Kasumi-1 (cell line): ENCODE measurements around the gene WNT9B.

Experiments used
- DNase-seq, 2 experiments: peaks; one replicate each; lab custom pipeline; 2025; lab: John Stamatoyannopoulos, UW

Gene WNT9B, protein sequence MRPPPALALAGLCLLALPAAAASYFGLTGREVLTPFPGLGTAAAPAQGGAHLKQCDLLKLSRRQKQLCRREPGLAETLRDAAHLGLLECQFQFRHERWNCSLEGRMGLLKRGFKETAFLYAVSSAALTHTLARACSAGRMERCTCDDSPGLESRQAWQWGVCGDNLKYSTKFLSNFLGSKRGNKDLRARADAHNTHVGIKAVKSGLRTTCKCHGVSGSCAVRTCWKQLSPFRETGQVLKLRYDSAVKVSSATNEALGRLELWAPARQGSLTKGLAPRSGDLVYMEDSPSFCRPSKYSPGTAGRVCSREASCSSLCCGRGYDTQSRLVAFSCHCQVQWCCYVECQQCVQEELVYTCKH

DNA sequence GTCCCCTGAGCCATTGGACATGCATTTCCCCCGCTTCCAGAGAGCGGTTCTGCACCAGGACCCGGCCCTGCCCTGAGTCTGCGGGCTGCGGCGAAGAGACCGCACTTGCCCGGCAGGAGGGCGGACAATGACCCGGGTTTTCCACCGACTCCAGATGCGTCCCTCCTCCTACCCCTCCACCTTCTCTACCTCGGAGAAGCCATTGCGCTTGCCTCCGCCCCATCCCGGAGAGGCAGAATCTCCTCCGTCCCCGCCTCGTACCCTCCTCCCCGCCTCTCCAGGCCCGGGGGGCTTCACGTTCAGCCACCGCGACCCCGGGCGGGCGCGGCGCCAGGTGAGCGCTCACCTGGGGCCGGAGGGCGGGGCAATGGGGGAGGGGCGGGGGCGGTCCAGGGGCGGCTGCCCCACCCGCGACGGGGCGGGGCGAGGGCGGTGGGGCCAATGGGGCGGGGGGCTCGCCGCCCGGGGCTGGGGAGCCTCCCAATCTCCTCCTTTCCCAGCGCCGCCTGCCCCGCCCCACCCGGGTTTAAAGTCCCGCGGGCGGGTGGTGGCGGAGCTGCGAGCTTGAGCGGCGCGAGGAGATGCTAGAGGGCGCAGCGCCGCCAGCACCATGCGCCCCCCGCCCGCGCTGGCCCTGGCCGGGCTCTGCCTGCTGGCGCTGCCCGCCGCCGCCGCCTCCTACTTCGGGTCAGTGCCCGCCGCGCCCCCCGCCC, at the start of gene WNT9B:
WNT9B (plus strand) TSS at position 555 of the 713 bp plus-strand sequence; CDS start at position 611, 56 bp downstream.
- no peak for DNase-seq

DNA sequence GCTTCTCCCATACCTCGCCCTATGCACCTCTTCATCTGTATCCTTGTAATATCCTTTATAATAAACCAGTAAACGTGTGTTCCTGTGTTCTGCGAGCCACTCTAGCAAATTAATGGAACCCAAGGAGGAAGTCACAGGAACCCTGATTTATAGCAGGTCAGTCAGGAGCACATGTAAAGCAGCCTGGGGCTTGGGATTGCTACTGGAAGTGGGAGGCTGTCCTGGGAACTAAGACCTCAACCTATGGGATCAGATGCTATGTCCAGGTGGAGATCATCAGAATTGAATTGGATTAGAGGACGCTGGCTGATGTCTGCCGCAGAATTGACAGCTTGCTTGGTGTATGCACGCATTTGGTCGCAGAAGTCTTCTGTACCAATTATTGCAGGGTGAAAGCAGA, 48.6 kb upstream of the WNT9B start:
- no peak for DNase-seq

DNA sequence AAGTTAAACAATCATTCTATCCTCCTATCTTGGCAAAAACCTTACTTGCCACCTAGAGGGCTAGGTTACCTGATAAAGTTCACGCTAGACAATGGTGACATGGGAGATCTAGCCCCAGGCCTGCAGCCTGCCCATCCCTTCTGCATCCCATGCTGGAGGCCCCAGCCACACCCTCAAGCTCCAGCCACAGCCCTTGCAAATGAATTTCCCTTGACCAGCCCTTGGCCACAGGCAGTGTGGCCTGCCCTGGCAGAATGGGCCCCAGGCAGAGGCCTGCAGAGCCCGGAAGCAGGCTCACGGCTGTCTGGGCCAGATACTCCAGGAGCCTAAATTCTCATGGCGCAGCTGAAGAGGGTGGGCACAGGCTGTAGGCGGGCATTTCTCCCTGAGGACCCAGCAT, 47.8 kb upstream of the WNT9B start:
- no peak for DNase-seq

DNA sequence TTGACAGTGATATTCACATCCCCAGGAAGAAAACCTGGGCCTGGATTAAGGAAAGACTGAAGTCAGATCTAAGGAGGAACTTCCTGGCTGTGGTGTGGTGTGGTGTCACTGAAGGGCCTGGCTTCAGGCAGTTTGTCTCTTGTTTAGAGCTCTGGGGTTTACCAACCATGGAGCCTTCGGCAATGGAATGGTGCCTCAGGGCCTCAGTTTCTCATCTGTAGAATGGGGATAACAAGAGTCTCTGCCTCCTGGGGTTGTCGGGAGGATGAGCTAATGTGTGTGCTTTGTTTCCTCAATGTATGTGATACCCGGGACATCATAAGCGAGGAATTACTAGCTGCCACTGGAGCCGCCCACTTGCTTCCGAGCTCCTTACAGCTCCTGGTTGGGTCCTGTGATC, 45.6 kb upstream of the WNT9B start:
- no peak for DNase-seq

DNA sequence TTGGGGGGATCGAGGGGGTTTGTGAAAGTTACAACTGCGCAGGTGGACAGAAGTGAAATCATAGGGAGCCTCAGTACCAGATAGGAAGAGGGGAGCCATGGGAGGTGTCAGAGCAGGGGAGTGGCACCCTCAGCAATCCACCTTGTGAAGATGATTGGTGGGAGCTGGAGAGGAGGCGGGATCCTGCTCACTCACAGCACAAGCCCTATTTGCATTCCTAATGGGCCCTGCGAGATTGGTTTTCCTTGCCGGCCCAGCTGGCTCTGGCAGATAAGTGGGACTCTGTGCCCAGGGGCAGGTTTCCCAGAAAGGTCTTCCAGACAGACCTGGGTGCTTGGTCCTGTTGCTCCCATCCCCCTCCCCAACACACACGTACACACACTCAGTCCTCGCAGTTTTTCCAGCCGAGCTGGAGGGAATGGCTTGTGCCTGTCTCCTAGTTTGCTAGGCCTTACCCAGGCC, 42.2 kb upstream of the WNT9B start:
- DNase-seq = no peak

DNA sequence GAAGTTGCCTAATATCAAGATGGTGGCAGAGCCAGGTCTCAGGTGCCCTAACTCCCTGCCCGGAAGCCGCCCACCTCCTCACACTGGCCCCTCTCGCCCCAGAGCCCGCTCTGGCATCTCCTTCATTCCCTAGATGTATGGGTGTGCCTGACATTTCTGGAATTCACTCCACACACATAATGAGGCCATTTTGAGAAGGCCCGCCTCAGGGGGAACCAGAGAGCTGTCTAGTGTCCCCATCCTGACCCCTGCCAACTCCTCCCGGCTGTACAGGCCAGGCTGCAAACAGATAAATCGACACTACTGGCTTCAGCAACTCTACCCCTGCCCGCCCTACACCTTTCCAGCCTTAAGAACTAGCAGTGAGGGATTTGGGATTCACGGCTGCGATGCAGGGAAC, 40.5 kb upstream of the WNT9B start:
- DNase-seq = no peak

DNA sequence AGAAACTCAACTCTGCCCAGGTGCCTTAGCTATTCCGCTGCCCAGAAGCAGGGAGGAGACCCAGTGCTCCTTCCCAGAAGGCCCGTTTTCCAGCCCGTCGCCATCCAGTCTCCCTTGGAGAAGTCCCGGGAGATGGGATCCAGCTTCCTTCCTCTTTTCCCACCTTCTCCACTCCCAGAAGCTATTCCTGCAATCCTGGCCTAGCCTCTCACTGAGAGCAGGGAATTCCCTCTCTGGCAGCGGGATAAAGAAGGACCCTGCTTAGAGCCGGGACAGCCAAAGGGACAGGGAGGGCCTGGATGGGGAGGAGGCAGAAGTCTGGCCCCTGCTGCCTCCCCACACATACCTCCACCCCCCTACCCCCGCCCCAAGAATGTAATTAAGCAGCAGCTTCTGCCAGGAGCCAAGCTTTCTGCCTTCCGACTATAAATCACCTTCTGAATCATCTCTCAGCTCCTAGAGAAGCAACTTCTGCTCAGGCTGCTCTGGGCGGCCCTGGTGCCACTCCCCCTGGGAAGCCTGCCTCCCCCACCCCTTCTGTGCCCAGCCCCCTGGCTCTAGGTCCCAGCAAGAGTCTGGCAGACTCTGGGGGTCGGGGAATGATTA, 39.3 kb upstream of the WNT9B start:
- DNase-seq = no peak

DNA sequence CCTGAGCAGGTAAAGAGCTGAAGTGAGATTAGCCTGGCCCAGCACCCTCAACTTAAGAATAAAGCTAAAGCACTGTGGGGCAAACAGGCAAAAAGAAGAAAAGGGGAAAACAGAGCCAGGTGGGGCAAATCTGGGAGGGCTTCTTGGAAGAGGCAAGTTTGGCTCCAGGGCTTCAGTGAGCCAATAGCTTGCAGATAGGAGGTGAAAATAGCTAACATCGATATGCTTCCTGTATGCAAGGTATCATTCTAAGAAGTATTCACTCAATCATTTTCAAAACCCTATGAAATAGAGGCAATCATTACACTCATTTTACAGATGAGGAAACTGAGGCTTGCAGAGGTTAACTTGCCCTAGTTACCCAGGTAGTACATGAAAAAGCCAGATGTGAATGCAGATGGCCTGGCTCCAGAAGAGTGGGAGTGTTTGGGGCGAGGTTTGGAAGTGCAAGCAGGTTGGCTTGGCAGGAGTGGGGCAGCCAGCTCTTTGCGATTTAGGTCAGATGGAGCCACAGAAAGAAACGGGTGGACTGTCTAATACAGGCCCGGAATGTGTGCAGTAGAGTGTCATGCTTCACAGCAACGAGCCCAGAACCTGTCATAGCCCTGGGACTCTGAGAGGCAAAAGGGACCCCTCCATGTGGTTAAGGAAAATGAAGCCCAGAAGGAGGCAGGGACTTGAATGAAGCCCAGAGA, 38.6 kb upstream of the WNT9B start:
- no peak for DNase-seq

DNA sequence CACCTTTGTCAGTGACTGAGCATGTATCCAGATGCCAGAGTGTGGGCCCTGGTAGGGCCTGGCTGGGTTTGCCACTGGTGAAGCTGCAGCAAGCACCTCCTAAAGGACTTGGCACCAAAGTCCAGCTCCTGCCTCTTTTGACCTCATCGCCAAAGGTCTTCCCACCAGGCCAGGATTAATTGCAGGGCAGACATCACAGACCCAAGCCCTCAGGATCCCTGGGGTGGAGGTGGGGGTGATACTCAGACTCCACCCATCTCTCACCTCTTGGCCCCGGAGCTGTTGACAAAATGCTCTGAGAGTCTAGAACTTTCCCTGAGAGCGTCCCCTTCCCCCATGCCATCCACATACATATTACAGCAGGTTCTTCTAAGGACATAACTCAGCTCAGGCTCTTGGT, 37.5 kb upstream of the WNT9B start:
- no peak for DNase-seq

DNA sequence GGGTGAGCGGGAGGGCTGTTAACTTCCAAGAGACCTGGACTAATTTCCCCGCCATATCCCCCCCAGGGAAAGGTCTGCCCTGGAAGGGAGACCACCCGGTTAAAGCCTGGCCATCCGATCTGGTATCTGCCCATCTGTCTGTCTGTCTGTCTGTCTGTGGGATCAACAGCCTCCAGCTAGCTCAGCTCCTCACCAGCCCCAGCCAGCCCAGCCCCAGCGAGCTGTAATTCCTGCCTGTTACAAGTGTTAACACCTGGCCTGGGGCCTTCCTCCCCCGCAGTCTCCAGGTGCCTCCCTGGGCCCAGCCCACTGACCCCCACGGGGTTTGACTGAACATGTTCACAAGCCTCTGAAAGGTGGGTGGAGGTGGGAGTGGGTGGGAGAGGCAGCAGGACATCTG, 36.9 kb upstream of the WNT9B start:
- no peak for DNase-seq

DNA sequence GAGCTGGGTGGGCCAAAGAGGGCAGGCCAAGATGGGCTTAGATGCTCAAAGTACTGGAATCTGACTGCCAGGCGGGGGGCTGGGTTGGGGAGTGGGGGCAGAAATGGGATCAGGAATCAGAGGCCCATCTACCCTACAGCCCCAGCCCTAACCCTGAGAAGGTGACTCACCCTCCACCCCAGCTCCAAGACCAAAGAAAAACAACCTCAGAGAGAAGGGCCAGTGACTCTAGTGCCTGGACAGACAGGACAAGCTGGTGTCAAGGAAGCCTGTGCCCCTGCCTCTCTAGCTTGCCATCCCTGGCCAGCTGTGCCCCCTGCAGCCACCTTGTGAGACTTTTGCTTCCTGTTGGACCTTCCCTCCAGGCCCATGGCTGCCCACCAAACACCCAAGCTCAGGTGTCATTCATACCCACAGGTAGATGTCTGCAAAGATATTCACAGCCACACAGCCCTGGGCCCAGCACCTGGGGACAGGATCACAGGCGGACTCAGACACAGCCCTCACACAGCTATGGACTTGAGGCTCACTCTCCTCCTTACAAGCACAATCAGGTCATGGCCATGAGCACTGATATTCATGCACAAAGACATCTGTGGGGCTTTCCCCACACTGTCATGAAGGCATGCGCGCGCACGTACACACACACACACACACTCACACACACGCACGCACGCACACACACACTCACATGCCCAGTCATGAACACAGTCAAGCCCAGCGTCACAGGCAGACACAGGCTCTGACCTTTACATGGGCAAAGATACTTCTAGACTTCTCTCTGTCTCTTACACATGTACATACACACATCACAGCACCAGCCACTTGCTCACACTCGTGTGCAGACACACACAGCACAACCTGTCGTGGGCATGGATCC, 35.7 kb upstream of the WNT9B start:
- no peak for DNase-seq

DNA sequence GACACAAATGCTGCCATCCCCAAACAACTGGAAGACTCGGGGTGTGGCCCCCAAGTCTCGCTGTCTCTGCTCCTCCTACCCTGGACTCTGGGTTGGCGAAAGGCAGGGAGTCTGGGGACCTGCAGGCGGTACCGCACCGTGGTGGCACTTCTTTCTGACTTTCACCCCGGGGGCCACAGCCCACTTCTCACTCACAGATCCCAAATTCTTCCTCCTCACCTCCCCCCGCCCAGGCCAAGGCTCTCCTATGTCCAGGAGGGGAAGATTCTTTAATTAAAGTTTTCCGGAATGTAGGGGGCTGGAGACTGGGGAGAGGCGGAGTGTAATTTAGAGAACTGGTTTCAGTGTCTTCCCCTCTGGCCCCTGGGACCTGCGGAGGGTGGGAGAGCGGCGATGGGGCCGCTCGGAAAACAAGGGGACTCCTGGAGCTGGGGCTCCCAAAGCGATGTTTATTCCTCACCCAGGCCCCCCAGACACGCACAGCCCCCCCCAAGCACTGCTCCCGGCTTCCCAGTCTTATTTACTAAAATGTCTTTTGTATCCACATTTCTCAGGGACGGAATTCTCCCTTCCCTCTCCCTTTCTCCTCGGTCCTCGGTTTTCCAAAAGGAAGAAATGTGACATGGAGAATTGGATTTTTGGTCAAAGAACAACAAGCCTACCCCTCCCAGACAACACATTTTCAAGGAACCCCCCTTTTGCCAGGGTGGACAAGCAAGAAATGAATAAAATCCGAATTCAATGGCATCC, 34.1 kb upstream of the WNT9B start:
- no peak for DNase-seq

DNA sequence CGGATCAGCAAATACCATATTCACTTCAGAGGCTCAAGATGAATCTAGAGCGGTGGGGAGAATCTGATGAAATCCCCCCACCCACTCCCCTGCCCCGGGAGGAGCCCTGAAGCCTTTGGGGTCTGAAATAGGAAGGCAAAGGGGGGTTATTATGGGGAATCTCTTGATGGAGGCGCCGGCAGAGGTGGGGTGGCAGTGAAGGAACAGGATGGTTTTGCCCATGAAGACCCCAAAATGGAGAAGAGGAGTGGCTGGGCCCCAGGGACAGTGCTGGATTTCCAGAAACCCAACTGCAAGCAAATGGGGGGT, 33.5 kb upstream of the WNT9B start:
- DNase-seq = no peak

DNA sequence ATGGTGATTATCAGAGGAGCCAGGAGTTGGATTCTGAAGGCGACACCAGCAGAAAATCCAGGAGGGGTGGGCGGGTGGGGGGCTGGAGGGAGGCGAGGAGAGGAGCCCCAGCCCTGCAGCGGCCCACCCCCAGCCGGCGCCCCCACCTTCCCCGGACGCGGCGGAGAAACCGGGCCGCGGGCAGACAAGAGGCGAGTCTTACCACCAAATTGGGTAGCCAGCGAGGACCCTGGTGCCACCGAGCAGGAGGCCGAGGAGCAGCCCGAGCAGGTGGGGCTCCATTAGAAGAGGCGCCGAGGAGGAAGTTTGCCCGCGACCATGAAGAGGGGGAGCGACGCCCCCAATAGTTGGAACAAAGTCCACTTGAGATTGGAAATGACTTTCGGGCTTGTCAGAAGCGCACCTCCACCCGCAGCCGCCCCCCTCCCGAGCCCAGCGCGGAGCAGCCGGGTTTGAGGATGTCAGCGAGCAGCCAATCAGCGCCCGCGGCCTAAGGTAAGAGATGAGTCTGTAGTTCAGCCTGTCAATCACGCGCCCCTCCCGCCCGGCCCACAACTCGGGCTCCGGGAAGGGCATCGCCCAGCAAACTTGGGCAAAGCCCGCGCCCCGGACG, 33.0 kb upstream of the WNT9B start, which contains the start of gene WNT3:
WNT3 (minus strand) TSS at position 377 of the 613 bp plus-strand sequence; CDS start at position 282, 95 bp downstream.
- DNase-seq = no peak

DNA sequence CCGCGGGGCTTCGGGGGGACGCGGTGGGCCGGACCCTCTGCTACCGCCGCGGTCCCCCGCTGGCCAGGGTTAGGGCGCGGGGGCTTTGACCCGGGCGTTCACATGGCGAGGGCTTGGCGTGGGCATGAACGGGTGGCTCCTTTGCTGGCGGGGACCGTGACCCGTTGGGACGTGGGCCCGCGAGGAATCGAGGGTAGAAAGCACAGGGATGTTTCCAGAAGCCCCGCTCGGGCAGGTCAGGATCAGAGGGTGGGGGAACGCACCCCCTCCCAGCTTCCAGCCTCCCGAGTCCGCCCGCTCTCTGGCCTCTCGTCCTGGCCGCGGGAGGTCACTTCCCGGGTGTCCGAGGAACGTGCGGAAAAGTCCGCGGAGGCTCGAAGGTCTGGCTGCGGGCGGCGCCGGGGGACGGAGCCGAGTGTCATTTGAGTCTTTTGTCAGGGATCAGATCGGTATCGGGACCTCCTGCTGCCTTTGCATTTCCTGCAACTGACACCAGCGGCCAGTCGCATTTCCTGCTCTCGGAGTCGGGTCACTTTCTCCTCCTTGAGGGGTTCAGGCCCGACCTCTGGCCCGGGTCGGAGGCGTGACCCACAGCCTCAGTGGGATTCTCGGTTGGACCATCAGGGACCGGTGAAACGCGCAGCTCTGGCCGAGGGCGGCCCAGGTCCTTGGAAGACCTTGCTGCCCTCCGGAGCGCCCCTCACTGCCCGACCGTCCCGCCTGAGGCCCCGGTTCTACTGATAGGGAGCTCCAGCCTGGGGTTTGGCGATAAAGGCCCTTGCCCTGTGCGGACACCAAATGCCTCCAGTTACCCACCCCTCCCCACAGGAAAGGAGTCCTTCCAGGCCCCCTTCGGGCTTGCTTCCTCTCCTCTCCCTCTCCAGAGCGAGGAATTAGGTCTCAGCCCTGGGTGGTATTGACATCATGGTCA, 32.2 kb upstream of the WNT9B start:
- DNase-seq = no peak

DNA sequence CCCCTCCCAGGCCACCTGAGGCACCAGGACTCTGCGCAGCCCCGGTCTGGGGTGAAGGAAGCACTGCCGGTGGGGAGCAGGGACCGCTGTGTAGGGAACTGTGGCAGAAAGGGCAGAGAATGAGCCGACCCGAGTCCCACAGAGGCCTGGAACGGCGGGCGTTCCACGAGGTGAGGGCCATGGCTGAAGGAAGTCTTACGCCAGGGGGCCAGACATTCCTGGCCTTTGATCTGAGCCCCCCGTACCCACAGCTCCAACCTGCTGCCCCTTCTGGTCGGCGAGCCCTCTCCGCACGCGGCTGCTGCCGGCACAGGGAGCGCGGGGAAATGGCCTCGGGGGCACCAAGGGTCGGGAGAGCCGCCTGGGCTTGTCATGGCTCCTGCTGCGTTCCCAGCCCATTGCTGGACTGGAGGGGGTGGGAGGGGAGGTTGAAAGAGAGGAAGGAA, 31.5 kb upstream of the WNT9B start:
- no peak for DNase-seq

DNA sequence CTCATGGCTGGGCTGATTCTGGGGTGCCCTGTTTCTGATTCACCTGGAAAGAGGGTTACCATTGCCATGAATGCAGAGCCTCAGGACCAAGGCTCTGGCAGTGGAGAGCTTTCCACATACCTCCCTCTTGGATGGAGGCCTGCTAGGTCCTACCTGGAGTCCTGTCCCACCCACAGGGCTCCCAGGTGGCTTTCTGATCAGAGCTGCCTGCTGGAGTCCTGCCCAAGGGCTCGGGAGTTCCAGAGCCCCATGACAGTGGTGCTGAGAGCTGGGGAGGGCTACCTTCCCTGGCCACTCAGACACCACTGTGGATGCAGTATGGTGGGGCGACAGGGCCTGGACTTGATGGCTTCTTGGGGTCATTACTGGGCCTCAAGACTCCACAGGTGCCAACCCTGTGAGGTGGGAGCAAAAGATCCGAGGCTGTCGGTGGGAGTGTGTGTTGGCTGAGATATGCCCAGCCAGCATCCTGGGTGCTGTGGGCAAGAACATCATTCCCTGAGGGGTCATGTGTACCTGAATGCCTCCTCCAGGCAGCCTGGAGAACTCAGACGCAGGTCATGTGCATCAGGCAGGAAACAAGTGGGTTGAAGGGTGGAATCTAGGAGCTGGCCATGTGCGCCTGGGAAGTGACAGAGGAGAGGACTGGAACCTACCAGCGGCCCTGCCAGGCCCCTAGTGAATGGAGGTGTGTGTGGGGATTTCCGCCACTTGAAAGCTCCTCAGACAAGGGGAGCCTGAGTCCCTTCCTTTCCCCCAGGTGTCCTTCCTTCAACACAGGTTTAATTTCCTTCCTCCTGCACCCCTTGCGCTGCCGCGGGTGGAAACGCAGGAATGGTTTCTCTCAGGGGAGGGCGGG, 30.6 kb upstream of the WNT9B start:
- no peak for DNase-seq
